B cell (primary cell): ENCODE measurements around the gene FER.

Experiments used
- CTCF ChIP-seq: fragments of 200-600 bp; IDR thresholded peaks from one replicate; pipeline ENCODE4 v1.8.0; 2022; ENCODE audit warnings: antibody characterized with exemption, mild to moderate bottlenecking
- EZH2 ChIP-seq: IDR thresholded peaks from 2 replicates; pipeline ENCODE4 v1.6.1; 2012; ENCODE audit warnings: borderline replicate concordance, low read depth, mild to moderate bottlenecking, moderate library complexity, low read length; ENCODE audit not compliant: insufficient read depth, poor library complexity, severe bottlenecking

GRCh38 chr5:109003928-109004327, 256.2 kb downstream of the FER start:
- no peak for TF ChIP-seq CTCF
- no peak for TF ChIP-seq EZH2
